HepG2 (cell line): Measurements from ENCODE around the gene FNDC4. TPM values are rescaled to one million over a fixed set of nuclear protein-coding genes. Genes with fewer than 3 reads are reported as not detected.

ENCODE experiments used
- ATF7-NPFF ChIP-seq: sonication (generic); formaldehyde crosslinking; IDR thresholded peaks from 2 replicates; pipeline ENCODE4 v1.8.1; 2023; ENCODE audit warnings: mild to moderate bottlenecking, low read depth, missing genetic modification reagents, moderate library complexity
- CBX1 ChIP-seq: IDR thresholded peaks from one replicate; pipeline ENCODE4 v1.6.1; 2016; ENCODE audit warnings: antibody characterized with exemption, low read depth
- CHCHD3 ChIP-seq: sonication (generic); formaldehyde crosslinking; IDR thresholded peaks from 2 replicates; pipeline ENCODE4 v1.8.0; 2022; ENCODE audit warnings: mild to moderate bottlenecking, missing genetic modification reagents, moderate library complexity
- ERF ChIP-seq: IDR thresholded peaks from 2 replicates; pipeline ENCODE4 v1.6.1; 2018; ENCODE audit warnings: missing biosample characterization, missing genetic modification reagents
- GZF1 ChIP-seq: sonication (generic); formaldehyde crosslinking; IDR thresholded peaks from 2 replicates; pipeline ENCODE4 v1.5.1; 2020; ENCODE audit warnings: mild to moderate bottlenecking, missing genetic modification reagents
- HNRNPK ChIP-seq: fragments of 200-400 bp; formaldehyde crosslinking; IDR thresholded peaks from 2 replicates; pipeline ENCODE4 v1.6.1; 2018; ENCODE audit warnings: low read length, low read depth, moderate library complexity, mild to moderate bottlenecking; ENCODE audit not compliant: poor library complexity, severe bottlenecking
- IRX3 ChIP-seq: sonication (generic); formaldehyde crosslinking; IDR thresholded peaks from 2 replicates; pipeline ENCODE4 v1.8.1; 2023; ENCODE audit warnings: mild to moderate bottlenecking, low read depth, missing genetic modification reagents, borderline replicate concordance
- ISL2 ChIP-seq: sonication (generic); formaldehyde crosslinking; IDR thresholded peaks from 2 replicates; pipeline ENCODE4 v1.5.0; 2020; ENCODE audit warnings: missing genetic modification reagents
- MLX ChIP-seq: IDR thresholded peaks from 2 replicates; pipeline ENCODE4 v1.6.1; 2016
- NFE2 ChIP-seq: sonication (generic); formaldehyde crosslinking; IDR thresholded peaks from 2 replicates; pipeline ENCODE4 v1.4.0; 2020; ENCODE audit warnings: missing genetic modification reagents
- PHF8 ChIP-seq: sonication (generic); formaldehyde crosslinking; IDR thresholded peaks from 2 replicates; pipeline ENCODE4 v1.5.0; 2020; ENCODE audit warnings: missing genetic modification reagents
- PTBP1 ChIP-seq: fragments of 200-400 bp; formaldehyde crosslinking; IDR thresholded peaks from 2 replicates; pipeline ENCODE4 v1.6.1; 2018; ENCODE audit warnings: low read length, low read depth; ENCODE audit not compliant: poor library complexity, severe bottlenecking
- U2AF2 ChIP-seq: fragments of 200-400 bp; formaldehyde crosslinking; IDR thresholded peaks from 2 replicates; pipeline ENCODE4 v1.6.1; 2017; ENCODE audit warnings: low read depth, mild to moderate bottlenecking, low read length
- ZBTB20 ChIP-seq: sonication (generic); formaldehyde crosslinking; IDR thresholded peaks from 2 replicates; pipeline ENCODE4 v1.8.1; 2023; ENCODE audit warnings: missing genetic modification reagents, low read depth, mild to moderate bottlenecking, borderline replicate concordance
- ZFP36L2 ChIP-seq: sonication (generic); formaldehyde crosslinking; IDR thresholded peaks from 2 replicates; pipeline ENCODE4 v1.4.0; 2020; ENCODE audit warnings: missing genetic modification reagents
- ZNF260 ChIP-seq: sonication (generic); formaldehyde crosslinking; IDR thresholded peaks from 2 replicates; pipeline ENCODE4 v1.4.0; 2020; ENCODE audit warnings: missing genetic modification reagents, low read depth, mild to moderate bottlenecking, borderline replicate concordance
- ZNF496 ChIP-seq: sonication (generic); formaldehyde crosslinking; IDR thresholded peaks from 2 replicates; pipeline ENCODE4 v1.8.1; 2023; ENCODE audit warnings: mild to moderate bottlenecking, moderate library complexity, missing genetic modification reagents; ENCODE audit not compliant: insufficient replicate concordance
- ZNF770 ChIP-seq: sonication (generic); formaldehyde crosslinking; IDR thresholded peaks from 2 replicates; pipeline ENCODE4 v1.5.0; 2020; ENCODE audit warnings: mild to moderate bottlenecking, missing genetic modification reagents
- ZNF788 ChIP-seq: sonication (generic); formaldehyde crosslinking; IDR thresholded peaks from 2 replicates; pipeline ENCODE4 v1.5.0; 2020; ENCODE audit warnings: mild to moderate bottlenecking, missing genetic modification reagents, borderline replicate concordance
- polyA plus RNA-seq, 8 experiments: library from polyadenylated mRNA; depleted of rRNA in 3 of 8; stranded (reverse) in 7 of 8; unstranded in 1 of 8; fragments of >200 nt; fragmentation: Illumina TruSeq in 4 of 8; extraction: Trizol in 4 of 8; gene quantifications; 2 replicates each; pipeline versions ENCODE4 v1.2.1 to v1.2.3, GENCODE V29; 2011 to 2016; ENCODE audit warnings: low read depth in 4 of 8, missing spikeins in 1 of 8, mixed read lengths in 1 of 8; ENCODE audit not compliant: insufficient read depth in 1 of 8
- total RNA-seq, 5 experiments: library from RNA; depleted of rRNA; stranded (reverse); fragments of >200 nt; fragmentation: Illumina TruSeq; extraction: Trizol; gene quantifications; 2 replicates each; pipeline ENCODE4 v1.2.3, GENCODE V29; 2016; ENCODE audit warnings: low read depth in 1 of 5
- TF ChIP-seq, protein P1 (sequence below): IDR thresholded peaks from 2 replicates; pipeline ENCODE4 v1.6.1; 2016; ENCODE audit warnings: missing biosample characterization, missing genetic modification reagents, low read depth
- TF ChIP-seq, protein P2 (sequence below): sonication (generic); formaldehyde crosslinking; IDR thresholded peaks from 2 replicates; pipeline ENCODE4 v1.4.0; 2020; ENCODE audit warnings: missing genetic modification reagents
- TF ChIP-seq, protein P3 (sequence below): sonication (generic); formaldehyde crosslinking; IDR thresholded peaks from 2 replicates; pipeline ENCODE4 v1.4.0; 2020; ENCODE audit warnings: missing genetic modification reagents; ENCODE audit errors: not compliant biosample characterization
- TF ChIP-seq, protein P4 (sequence below): sonication (generic); formaldehyde crosslinking; IDR thresholded peaks from 2 replicates; pipeline ENCODE4 v1.5.0; 2020; ENCODE audit warnings: missing genetic modification reagents

Gene FNDC4
- total and polyA plus RNA-seq, 2 of the 13 experiments (the other 11 are each of a cell fraction or from before 2014, with no cell fraction given), result 9.0 to 17.4 TPM

DNA sequence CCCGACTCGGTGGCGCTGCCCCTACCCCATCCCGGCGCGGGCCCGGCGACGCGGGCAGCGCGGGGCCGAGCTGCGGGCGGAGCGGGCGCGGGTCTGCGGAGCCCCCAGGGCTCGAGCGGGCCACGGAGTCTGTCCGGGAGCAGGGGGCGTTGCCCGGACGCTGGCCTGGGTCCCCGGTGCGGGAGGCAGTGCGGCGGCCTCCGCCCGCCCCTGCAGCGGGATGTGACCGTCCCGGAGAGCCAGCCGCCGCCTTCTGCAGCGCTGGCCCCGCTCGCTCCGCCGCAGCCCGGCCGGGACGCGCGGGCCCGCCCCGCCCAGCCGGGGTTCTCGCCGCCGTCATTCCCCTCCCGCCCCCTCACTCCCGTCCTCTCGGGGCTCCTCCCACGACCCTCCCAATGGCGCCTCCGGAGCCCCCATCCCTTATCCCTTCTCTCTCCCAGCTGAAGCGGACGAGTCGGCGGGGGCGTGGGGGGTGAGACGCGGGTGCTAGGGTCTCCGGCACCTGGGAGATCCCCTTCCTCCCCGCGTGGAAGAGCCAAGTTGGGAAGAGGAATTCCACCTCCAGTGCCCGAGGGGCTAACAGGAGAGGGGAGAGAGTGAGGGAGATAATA is at the start of gene FNDC4 (continued):
- TF ChIP-seq, protein P1, sequence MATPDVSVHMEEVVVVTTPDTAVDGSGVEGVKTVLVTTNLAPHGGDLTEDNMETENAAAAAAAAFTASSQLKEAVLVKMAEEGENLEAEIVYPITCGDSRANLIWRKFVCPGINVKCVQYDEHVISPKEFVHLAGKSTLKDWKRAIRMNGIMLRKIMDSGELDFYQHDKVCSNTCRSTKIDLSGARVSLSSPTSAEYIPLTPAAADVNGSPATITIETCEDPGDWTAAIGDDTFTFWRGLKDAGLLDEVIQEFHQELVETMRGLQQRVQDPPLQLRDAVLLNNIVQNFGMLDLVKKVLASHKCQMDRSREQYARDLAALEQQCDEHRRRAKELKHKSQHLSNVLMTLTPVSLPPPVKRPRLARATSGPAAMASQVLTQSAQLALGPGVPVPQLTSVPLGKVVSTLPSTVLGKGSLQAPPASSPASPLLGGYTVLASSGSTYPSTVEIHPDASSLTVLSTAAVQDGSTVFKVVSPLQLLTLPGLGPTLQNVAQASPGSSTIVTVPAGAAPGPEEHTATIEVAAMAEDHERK (CRISPR knock-in tag), result no peak
- TF ChIP-seq, protein P2, sequence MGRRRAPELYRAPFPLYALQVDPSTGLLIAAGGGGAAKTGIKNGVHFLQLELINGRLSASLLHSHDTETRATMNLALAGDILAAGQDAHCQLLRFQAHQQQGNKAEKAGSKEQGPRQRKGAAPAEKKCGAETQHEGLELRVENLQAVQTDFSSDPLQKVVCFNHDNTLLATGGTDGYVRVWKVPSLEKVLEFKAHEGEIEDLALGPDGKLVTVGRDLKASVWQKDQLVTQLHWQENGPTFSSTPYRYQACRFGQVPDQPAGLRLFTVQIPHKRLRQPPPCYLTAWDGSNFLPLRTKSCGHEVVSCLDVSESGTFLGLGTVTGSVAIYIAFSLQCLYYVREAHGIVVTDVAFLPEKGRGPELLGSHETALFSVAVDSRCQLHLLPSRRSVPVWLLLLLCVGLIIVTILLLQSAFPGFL (CRISPR knock-in tag), result no peak
- TF ChIP-seq ERF (CRISPR knock-in tag) (no peak; the same call in 1 of the 2 replicates), PHF8 (CRISPR knock-in tag) (peak; percentile 44; the same call in 1 of the 2 replicates), ZBTB20 (CRISPR knock-in tag) (no peak), ZNF496 (CRISPR knock-in tag) (no peak), MLX (CRISPR knock-in tag) (no peak), U2AF2 (no peak), ISL2 (CRISPR knock-in tag) (no peak), PTBP1 (no peak), HNRNPK (peak; percentile 43), ZFP36L2 (CRISPR knock-in tag) (no peak), ZNF788 (no peak), CHCHD3 (CRISPR knock-in tag) (0 out of 2 replicates have a peak, but pooled peaks have one; percentile 5), GZF1 (CRISPR knock-in tag) (no peak), IRX3 (no peak), ATF7-NPFF (CRISPR knock-in tag) (peak; percentile 35; the same call in 1 of the 2 replicates), CBX1 (peak; percentile 8), ZNF770 (CRISPR knock-in tag) (0 out of 2 replicates have a peak, but pooled peaks have one; percentile 35), NFE2 (CRISPR knock-in tag) (no peak), ZNF260 (CRISPR knock-in tag) (no peak)
- TF ChIP-seq, protein P3, sequence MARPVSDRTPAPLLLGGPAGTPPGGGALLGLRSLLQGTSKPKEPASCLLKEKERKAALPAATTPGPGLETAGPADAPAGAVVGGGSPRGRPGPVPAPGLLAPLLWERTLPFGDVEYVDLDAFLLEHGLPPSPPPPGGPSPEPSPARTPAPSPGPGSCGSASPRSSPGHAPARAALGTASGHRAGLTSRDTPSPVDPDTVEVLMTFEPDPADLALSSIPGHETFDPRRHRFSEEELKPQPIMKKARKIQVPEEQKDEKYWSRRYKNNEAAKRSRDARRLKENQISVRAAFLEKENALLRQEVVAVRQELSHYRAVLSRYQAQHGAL (CRISPR knock-in tag), result no peak
- TF ChIP-seq, protein P4, sequence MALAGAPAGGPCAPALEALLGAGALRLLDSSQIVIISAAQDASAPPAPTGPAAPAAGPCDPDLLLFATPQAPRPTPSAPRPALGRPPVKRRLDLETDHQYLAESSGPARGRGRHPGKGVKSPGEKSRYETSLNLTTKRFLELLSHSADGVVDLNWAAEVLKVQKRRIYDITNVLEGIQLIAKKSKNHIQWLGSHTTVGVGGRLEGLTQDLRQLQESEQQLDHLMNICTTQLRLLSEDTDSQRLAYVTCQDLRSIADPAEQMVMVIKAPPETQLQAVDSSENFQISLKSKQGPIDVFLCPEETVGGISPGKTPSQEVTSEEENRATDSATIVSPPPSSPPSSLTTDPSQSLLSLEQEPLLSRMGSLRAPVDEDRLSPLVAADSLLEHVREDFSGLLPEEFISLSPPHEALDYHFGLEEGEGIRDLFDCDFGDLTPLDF, result no peak
